ENCODE measurements around the gene AGPAT3. TPM values are rescaled to one million over a fixed set of nuclear protein-coding genes. Genes with fewer than 3 reads are reported as not detected.

The AGPAT3 gene
- polyA plus RNA-seq, 1 donor: 70.7 TPM

- no peak for DNase-seq
Observed at GRCh38 chr21:43976661-43977060, 111.6 kb downstream of the AGPAT3 start.

- DNase-seq: no peak
Observed at GRCh38 chr21:43978060-43978459, 113.0 kb downstream of the AGPAT3 start.

- no peak for DNase-seq
Observed at GRCh38 chr21:43979654-43980053, 114.6 kb downstream of the AGPAT3 start.

- no peak for DNase-seq
Observed at GRCh38 chr21:43981151-43981870, 116.3 kb downstream of the AGPAT3 start.

GRCh38 chr21:43981871-43982210 is 116.8 kb downstream of the AGPAT3 start:
- no peak for DNase-seq

GRCh38 chr21:43982489-43983078 is 117.6 kb downstream of the AGPAT3 start:
- DNase-seq: no peak

- no peak for DNase-seq
Observed at GRCh38 chr21:43983390-43983789, 118.4 kb downstream of the AGPAT3 start.

GRCh38 chr21:43983860-43984420 is 118.9 kb downstream of the AGPAT3 start:
- DNase-seq: no peak

- DNase-seq: no peak
Observed at GRCh38 chr21:43984905-43985689, 120.1 kb downstream of the AGPAT3 start.

GRCh38 chr21:43985690-43986251 is 120.7 kb downstream of the AGPAT3 start:
- DNase-seq: peak; percentile 46

GRCh38 chr21:43986544-43987451 is 121.8 kb downstream of the AGPAT3 start:
- DNase-seq: no peak

- DNase-seq: no peak
Observed at GRCh38 chr21:43987509-43987908, 122.5 kb downstream of the AGPAT3 start.

GRCh38 chr21:43988016-43988415 is 123.0 kb downstream of the AGPAT3 start:
- no peak for DNase-seq

- DNase-seq: no peak
Observed at GRCh38 chr21:43988506-43989230, 123.6 kb downstream of the AGPAT3 start.

- DNase-seq: no peak
Observed at GRCh38 chr21:43989401-43989800, 124.4 kb downstream of the AGPAT3 start.

GRCh38 chr21:43991447-43991991 is 126.5 kb downstream of the AGPAT3 start:
- DNase-seq: no peak

- no peak for DNase-seq
Observed at GRCh38 chr21:43992121-43992520, 127.1 kb downstream of the AGPAT3 start.

- DNase-seq: no peak
Observed at GRCh38 chr21:43993420-43993934, 128.5 kb downstream of the AGPAT3 start.

- DNase-seq: no peak
Observed at GRCh38 chr21:43994085-43994484, 129.1 kb downstream of the AGPAT3 start.

GRCh38 chr21:43994646-43995045 is 129.6 kb downstream of the AGPAT3 start:
- no peak for DNase-seq
